Stimulated activated CD8-positive, alpha-beta memory T cell treated with anti-CD3 and anti-CD28 coated beads, Interleukin-7, amount 100 ng/mL, for 48 hours (primary cell): ENCODE results near the gene ZBP1.

Experiments
- DNase-seq, 2 donors: peaks; one replicate each; pipeline ENCODE4 v3.0.0-alpha.2; 2020; ENCODE audit warnings: low read depth in 1 of 2; ENCODE audit errors: extremely low read depth in 1 of 2

ZBP1 gene

DNA sequence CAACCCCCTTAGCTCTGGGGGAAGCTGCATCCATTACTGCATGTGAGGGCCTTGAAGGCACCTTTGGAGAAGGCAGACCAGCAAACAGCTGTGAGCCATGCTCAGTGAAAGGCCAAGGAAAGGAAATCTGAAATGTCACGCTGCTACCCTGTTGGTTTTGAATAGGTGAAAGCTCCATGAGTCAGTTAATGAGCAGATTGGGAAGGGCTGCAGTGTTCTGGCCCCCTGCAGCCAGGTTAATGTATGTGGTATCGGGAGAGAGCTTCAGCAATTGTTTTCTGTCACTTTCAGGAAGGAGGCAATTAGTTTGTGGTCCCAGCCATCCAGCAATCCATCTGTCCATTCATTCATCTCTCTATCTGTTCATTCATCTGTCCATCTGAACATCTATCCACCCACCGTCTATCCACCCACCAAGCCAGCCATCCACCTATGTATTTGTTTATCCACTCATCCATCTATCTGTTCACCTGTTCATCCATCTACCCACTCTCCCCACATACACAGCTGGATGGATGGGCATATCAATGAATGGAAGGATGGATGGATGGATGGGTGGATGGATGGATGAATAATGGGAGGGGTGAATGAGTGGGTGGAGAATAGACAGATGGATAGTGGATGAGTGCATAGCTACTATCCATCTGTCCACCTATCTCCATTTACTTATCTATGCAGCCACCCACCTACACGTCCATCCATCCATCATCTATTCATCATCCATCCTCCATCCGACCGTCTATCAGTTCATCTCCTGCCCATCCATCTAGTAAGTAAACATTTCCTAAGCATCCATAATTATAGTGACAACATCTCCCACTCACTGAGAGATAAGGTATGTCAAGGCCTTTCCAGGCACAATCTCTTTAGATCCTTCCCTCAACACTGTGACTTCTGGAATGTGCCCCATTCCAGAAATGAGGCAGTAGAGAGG, 43.3 kb downstream of the ZBP1 start:
- no peak for DNase-seq

DNA sequence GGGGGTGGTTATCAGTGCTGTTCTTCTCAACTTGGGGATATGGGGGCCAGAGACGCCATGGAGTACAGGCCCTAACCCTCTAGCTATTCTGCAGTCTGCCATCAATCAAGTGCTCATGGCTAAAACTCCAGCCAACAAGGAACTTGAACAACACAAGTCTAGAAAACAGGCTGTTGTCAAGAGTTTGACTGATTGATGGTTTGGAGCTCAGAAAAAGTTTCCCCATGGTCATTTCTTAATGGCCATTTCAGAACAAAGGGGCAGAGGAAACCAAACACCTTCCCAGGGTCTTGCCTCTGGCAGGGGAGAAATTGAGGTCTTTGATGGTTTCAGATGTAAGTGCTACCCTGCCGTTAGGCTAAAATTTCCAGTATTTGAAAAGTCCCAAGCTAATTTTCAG, 44.2 kb downstream of the ZBP1 start:
- no peak for DNase-seq

- no peak for DNase-seq
These were observed 45.3 kb downstream of the ZBP1 start for GRCh38 chr20:57574954-57575353.

GRCh38 chr20:57573894-57574293, 46.3 kb downstream of the ZBP1 start:
- DNase-seq: no peak

GRCh38 chr20:57573242-57573641, 47.0 kb downstream of the ZBP1 start:
- no peak for DNase-seq

- DNase-seq: no peak
These were observed 48.3 kb downstream of the ZBP1 start for GRCh38 chr20:57571782-57572416.

DNA sequence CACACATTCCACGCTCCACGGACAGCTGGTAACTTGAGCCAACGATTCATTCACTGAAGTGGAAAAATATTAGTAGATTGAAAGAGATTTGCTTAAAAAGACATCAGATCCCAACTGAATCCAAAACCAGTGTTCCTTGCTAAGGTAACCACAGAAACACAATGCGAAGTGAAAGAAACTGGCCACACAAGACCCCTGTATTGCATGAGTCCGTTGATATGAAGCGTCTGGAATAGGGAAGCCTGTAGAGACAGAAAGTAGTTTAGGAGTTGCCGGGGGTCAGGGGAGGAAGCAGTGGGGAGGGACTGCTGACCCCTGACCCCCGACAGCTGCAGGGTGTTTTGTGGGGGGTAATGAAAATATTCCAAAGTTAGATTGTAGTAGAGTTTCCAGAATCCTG, 49.3 kb downstream of the ZBP1 start:
- DNase-seq: no peak

DNA sequence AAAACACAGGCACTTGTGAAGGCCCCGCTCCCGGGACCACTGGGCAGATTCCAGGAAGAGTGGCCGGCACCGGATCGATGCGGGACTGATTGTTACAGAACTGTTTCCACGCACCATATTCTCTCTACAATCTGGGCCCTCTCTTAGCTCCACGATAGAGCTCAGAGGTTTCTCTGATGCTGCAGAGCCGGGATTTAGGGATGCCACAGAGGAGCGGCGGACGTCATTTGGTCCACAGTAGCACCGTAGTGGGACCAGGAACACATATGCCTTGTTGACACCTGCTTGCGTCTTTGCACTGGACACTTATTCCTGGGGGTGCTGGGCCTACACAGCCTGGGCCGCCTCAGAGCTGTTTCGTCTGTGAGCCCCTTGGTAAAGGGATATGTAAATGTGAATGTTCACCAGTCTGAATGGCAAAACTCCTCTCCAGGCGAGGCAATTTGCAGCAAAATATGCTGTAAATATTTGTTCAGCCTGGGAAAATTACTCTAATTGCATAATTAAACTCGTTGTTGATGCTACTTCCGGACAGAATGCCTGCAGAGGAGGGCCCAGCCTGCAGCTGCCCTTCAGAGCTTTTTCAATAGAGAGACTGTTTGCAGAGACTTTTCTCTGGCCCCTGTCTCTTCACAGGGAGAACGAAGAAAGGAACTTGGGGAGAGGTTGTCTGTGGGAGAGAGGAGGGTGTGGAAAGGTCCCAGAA, 49.9 kb downstream of the ZBP1 start:
- DNase-seq: no peak

DNA sequence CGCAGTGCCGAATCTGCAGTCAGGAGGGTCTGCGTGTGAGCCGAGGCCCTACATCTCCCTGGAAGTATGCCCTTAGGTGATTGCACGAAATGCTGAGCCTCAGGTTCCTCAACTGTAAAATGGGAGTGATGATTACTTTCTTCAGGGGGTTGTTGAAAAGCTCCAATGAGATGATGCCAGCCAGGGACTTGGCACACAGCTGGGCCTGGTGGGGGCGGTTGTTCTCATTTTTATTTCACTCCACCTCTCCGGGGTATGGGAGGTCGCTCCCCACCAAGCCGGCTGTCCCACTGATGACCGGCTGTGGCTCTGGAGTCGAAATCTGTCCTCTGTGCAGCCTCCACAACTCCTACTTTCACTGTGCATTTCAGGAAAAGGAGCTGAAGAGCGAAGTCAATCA, 51.3 kb downstream of the ZBP1 start:
- no peak for DNase-seq

DNA sequence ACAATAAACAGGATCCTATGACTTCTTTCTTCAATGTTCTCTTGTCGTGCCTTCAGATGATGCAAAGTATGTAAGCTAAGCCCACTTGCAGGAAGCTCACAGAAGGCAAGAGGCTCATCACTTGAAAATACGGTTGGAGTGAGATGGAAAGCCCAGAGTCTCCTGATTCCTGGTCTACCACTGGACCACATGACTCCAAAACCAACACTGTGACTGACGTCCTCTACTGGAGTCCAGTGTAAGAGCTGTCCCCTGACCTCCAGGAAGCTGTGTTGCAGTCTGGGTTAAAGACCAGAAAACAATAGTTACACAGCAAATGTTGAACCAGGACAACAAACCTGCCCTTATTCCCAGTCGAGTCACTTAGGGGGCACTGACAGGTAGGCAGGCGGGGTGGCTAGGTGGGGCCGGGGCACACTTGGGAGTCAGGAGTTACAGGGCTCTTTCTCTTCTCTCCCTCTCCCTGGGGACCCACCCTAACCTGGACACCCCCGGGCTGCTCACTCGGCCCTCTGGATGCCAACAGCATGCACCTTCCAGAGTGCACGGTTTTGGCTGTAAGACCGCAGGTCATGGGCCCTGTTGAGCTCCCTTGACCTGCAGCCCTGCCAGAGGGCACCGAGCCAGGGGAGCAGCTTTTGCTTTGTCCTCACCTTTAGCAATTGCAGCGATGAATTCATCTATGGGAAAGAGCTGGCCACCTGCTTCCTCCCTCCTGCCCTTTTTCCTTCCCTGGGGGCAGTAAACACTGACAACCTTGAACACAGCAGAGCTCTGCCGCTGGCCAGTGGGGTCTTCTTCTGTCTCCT, 51.9 kb downstream of the ZBP1 start:
- DNase-seq: no peak

DNA sequence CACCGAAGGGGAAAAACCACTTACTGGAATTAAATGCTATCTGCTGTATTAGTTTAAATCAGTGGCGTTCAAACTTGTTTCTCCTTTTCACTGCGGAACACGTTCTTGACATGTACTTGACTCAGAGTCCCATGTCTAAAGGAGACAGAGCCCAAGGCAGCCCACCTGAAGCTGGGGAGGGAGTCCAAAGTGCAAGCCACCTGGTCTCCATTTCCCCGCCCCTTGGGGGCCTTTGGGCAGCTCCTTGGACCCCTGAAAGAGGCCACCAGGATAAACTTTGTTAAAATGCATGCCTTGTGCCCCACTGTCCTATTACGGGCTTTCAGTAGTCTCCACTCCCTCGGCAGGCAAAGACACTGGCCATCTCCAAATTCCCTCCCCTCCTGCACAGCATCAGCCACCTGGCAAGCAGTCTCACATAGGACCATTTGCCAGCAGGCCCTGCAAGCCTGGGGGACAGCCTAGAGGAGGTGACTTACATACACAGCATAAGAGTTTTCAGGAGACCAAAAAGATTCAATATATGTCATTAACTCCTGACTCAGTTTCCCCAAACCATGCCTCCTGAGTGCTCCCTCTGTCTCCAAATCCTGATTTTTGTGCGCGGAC, 52.7 kb downstream of the ZBP1 start:
- no peak for DNase-seq

DNA sequence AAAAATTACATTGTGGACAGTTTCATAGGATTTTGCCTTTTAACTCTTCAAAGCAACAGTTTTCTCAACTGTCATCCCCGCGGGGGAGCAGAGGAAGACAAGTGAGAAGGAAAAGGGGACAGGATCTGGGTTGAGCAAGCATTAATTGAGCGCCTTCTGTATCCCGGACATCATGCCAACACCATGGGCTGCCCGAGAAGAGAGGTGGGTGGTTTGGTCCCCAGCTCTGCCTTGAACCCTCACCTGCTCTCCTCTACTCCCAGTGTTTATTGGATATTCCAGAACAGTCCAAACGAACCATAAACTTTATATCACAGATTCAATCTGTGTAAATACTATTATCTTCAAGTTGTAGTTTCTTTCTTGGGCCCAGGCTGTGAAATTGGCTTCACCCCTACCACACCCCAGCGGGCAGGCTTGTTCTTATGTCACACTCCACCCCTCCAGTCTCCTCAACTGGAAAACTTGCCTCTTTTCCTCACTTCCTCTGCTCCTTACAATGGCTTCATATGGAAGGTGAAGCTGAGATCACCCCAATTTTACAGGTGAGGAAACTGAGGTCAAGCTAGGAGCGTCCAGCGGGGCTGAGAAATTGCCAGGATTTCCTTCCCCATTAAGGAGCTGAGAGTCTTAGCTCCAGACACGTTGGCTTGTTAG, 53.3 kb downstream of the ZBP1 start:
- no peak for DNase-seq

- DNase-seq: no peak
These were observed 53.8 kb downstream of the ZBP1 start for GRCh38 chr20:57566399-57566798.

- DNase-seq: no peak
These were observed 55.1 kb downstream of the ZBP1 start for GRCh38 chr20:57564951-57565642.

- no peak for DNase-seq
These were observed 55.9 kb downstream of the ZBP1 start for GRCh38 chr20:57564180-57564802.

- DNase-seq: no peak
These were observed 56.7 kb downstream of the ZBP1 start for GRCh38 chr20:57563522-57563921.

GRCh38 chr20:57562541-57563465, 57.4 kb downstream of the ZBP1 start:
- no peak for DNase-seq
